Measurements from ENCODE around the gene NODAL. TPM values are rescaled to one million over a fixed set of nuclear protein-coding genes. Genes with fewer than 3 reads are reported as not detected.
A peak's percentile ranks its signal among the peaks of the same experiment; 100 is the strongest.
"Not testable (repeated sequence)": the region's sequence is repeated elsewhere in the genome, so short reads cannot be mapped to it uniquely, and the experiment has no call there.

Gene NODAL
- not detected in 2 replicates for total RNA-seq
- polyA plus RNA-seq (2012), result 0.13 TPM

GRCh38 chr10:70441161-70441894, at the start of gene NODAL:
Gene NODAL (minus strand): TSS chr10:70441681. CDS start chr10:70441667, 14 bp downstream.
- no peak for DNase-seq (ENCODE audit: low read depth)

- no peak for DNase-seq (ENCODE audit: low read depth)
Measured at GRCh38 chr10:70490142-70490541, 48.7 kb upstream of the NODAL start.

- DNase-seq (ENCODE audit: low read depth), result no peak
Measured at GRCh38 chr10:70487824-70488223, 46.3 kb upstream of the NODAL start.

GRCh38 chr10:70483872-70484271, 42.4 kb upstream of the NODAL start:
- not testable (repeated sequence) for DNase-seq (ENCODE audit: low read depth)

GRCh38 chr10:70482982-70483760, 41.7 kb upstream of the NODAL start:
- DNase-seq (ENCODE audit: low read depth), result no peak

GRCh38 chr10:70481831-70482530, 40.5 kb upstream of the NODAL start:
- no peak for DNase-seq (ENCODE audit: low read depth)

GRCh38 chr10:70481105-70481504, 39.6 kb upstream of the NODAL start:
- DNase-seq (ENCODE audit: low read depth), result no peak

GRCh38 chr10:70480239-70480861, 38.9 kb upstream of the NODAL start:
- DNase-seq (ENCODE audit: low read depth), result no peak

GRCh38 chr10:70479626-70480238, 38.3 kb upstream of the NODAL start:
- no peak for DNase-seq (ENCODE audit: low read depth)

GRCh38 chr10:70479165-70479581, 37.7 kb upstream of the NODAL start:
- DNase-seq (ENCODE audit: low read depth), result no peak

- peak; percentile 41 for DNase-seq (ENCODE audit: low read depth)
Measured at GRCh38 chr10:70478191-70479164, 37.0 kb upstream of the NODAL start, which contains the start of gene PALD1. Gene PALD1 (plus strand): TSS chr10:70478767. CDS start chr10:70525952, 47,185 bp downstream.

GRCh38 chr10:70477661-70478162, 36.2 kb upstream of the NODAL start:
- no peak for DNase-seq (ENCODE audit: low read depth)

- no peak for DNase-seq (ENCODE audit: low read depth)
Measured at GRCh38 chr10:70476249-70477035, 35.0 kb upstream of the NODAL start.

GRCh38 chr10:70475661-70476060, 34.2 kb upstream of the NODAL start:
- DNase-seq (ENCODE audit: low read depth), result no peak

GRCh38 chr10:70474780-70475179, 33.3 kb upstream of the NODAL start:
- peak; percentile 32 for DNase-seq (ENCODE audit: low read depth)

- no peak for DNase-seq (ENCODE audit: low read depth)
Measured at GRCh38 chr10:70472799-70473454, 31.4 kb upstream of the NODAL start.

- DNase-seq (ENCODE audit: low read depth), result no peak
Measured at GRCh38 chr10:70466951-70467350, 25.5 kb upstream of the NODAL start.

- no peak for DNase-seq (ENCODE audit: low read depth)
Measured at GRCh38 chr10:70465832-70466231, 24.4 kb upstream of the NODAL start.

Data from myocyte (in vitro differentiated cells).